GM12878 (cell line): ENCODE results near the gene FBXL22. TPM values are rescaled to one million over a fixed set of nuclear protein-coding genes. Genes with fewer than 3 reads are reported as not detected.

Experiments
- ATAC-seq: fragments of 200-7000 bp; cut with Tn5 transposase; 3 replicates; pipeline ENCODE4 v1.9.1; 2020; ENCODE audit warnings: mild to moderate bottlenecking, moderate library complexity
- BruUV-seq: library from RNA; stranded (reverse); fragments of 400-500 nt; replicated peaks from 2 replicates; lab custom pipeline; 2021; lab: Mats Ljungman, UMichigan
- CTCF ChIA-PET: fragments of 300-600 bp; sonication (Branson Sonifier 250); formaldehyde crosslinking; extraction: SDS; loops from one replicate; lab custom pipeline; 2021; ENCODE audit warnings: inconsistent platforms; lab: Yijun Ruan, JAX
- POLR2A ChIA-PET: fragments of 350-600 bp; formaldehyde crosslinking; extraction: SDS; loops from one replicate; lab custom pipeline; 2021; ENCODE audit warnings: inconsistent platforms; lab: Charles Lee
- RAD21 ChIA-PET: fragments of 300-600 bp; sonication (Branson Sonifier 250); formaldehyde crosslinking; loops from one replicate; lab custom pipeline; 2023; ENCODE audit warnings: antibody characterized with exemption; ENCODE audit not compliant: unreplicated experiment; lab: Charles Lee
- SMC1A ChIA-PET: fragments of 300-600 bp; sonication (Branson Sonifier 250); formaldehyde crosslinking; loops from one replicate; lab custom pipeline; 2023; ENCODE audit not compliant: unreplicated experiment, uncharacterized antibody; lab: Charles Lee
- DNase-seq: peaks from one replicate; pipeline ENCODE4 v3.0.0-alpha.2; 2011; ENCODE audit warnings: low read depth, low spot score
- FAIRE-seq: peaks from 3 replicates; lab custom pipeline; 2011; peaks lifted over from hg19 to GRCh38; lab: Jason Lieb, UNC
- H2AFZ ChIP-seq: 2 replicates; pipeline ENCODE4 v1.6.0; 2011; ENCODE audit warnings: low read depth, low read length, control low read depth; ENCODE audit not compliant: control insufficient read depth
- H3K27ac ChIP-seq: 2 replicates; pipeline ENCODE4 v1.5.1; 2011; ENCODE audit warnings: control low read depth; ENCODE audit not compliant: control insufficient read depth, insufficient read depth
- H3K27me3 ChIP-seq, 2 experiments: replicated peaks in 1 of 2; 2 replicates each; pipeline versions ENCODE4 v1.6.0 to v1.6.1; 2011; ENCODE audit warnings: low read length in 1 of 2; ENCODE audit not compliant: control insufficient read depth in 2 of 2, insufficient read depth in 2 of 2
- H3K36me3 ChIP-seq, 2 experiments: 2 replicates each; pipeline ENCODE4 v1.5.1; 2011; ENCODE audit warnings: low read length in 1 of 2; ENCODE audit not compliant: control insufficient read depth in 2 of 2, insufficient read depth in 2 of 2
- H3K4me1 ChIP-seq: 2 replicates; pipeline ENCODE4 v1.6.1; 2011; ENCODE audit warnings: mild to moderate bottlenecking, low read length, moderate library complexity, mixed read lengths; ENCODE audit not compliant: control insufficient read depth, insufficient read depth
- H3K4me2 ChIP-seq: 2 replicates; pipeline ENCODE4 v1.6.0; 2011; ENCODE audit warnings: control low read depth; ENCODE audit not compliant: control insufficient read depth, insufficient read depth
- H3K4me3 ChIP-seq: fragments of 200-600 bp; sonication (generic); 2 replicates; pipeline ENCODE4 v1.5.1; 2016
- H3K79me2 ChIP-seq: 2 replicates; pipeline ENCODE4 v1.6.0; 2011; ENCODE audit warnings: low read length; ENCODE audit not compliant: control insufficient read depth, insufficient read depth
- H3K9ac ChIP-seq: 2 replicates; pipeline ENCODE4 v1.8.0; 2011; ENCODE audit warnings: low read length, control low read depth, mixed read lengths; ENCODE audit not compliant: control insufficient read depth, insufficient read depth
- H3K9me3 ChIP-seq: replicated peaks from 3 replicates; pipeline ENCODE4 v1.5.1; 2011; ENCODE audit warnings: mild to moderate bottlenecking, low read length; ENCODE audit not compliant: control insufficient read depth, insufficient read depth
- H4K20me1 ChIP-seq: 2 replicates; pipeline ENCODE4 v1.6.0; 2011; ENCODE audit not compliant: control insufficient read depth, insufficient read depth
- ASH2L ChIP-seq: fragments of 300-600, 200-600 bp; sonication (generic); IDR thresholded peaks from 2 replicates; pipeline ENCODE4 v1.6.1; 2017; ENCODE audit warnings: low read depth, mild to moderate bottlenecking, borderline replicate concordance
- EP300 ChIP-seq, 2 experiments: fragments of 150-350 bp in 1 of 2; IDR thresholded peaks; 2 replicates each; pipeline ENCODE4 v1.6.1; 2011 to 2012; ENCODE audit warnings: low read depth in 2 of 2, low read length in 2 of 2, borderline replicate concordance in 1 of 2, improper control_type of control experiment in 1 of 2, inconsistent platforms in 1 of 2; ENCODE audit not compliant: control insufficient read depth in 1 of 2
- MEF2B ChIP-seq: fragments of 450-650 bp; IDR thresholded peaks from 2 replicates; pipeline ENCODE4 v1.6.1; 2018; ENCODE audit warnings: mild to moderate bottlenecking, moderate library complexity; ENCODE audit not compliant: partially characterized antibody, poor library complexity, severe bottlenecking
- MYC ChIP-seq: IDR thresholded peaks from 2 replicates; pipeline ENCODE4 v1.6.1; 2011; ENCODE audit warnings: mild to moderate bottlenecking, low read length, moderate library complexity, inconsistent platforms; ENCODE audit not compliant: insufficient read depth, insufficient replicate concordance, insufficient read length, severe bottlenecking
- NRF1 ChIP-seq: conservative IDR thresholded peaks from 2 replicates; pipeline ENCODE4 v1.6.1; 2011; ENCODE audit warnings: mild to moderate bottlenecking, low read depth, low read length, improper control_type of control experiment
- RBBP5 ChIP-seq: fragments of 200-600 bp; sonication (generic); conservative IDR thresholded peaks from 2 replicates; pipeline ENCODE4 v1.6.1; 2016
- SIN3A ChIP-seq: IDR thresholded peaks from 2 replicates; pipeline ENCODE4 v1.6.1; 2012; ENCODE audit warnings: low read depth, low read length, improper control_type of control experiment
- SMAD5 ChIP-seq: IDR thresholded peaks from 2 replicates; pipeline ENCODE4 v1.6.1; 2016; ENCODE audit warnings: antibody characterized with exemption, low read depth
- SUZ12 ChIP-seq: fragments of 200-600 bp; sonication (generic); IDR thresholded peaks from one replicate; pipeline ENCODE4 v1.6.1; 2018; ENCODE audit warnings: antibody characterized with exemption, mild to moderate bottlenecking; ENCODE audit not compliant: unreplicated experiment
- ZSCAN29 ChIP-seq: fragments of 450-650 bp; IDR thresholded peaks from 2 replicates; pipeline ENCODE4 v1.6.1; 2017; ENCODE audit warnings: mild to moderate bottlenecking, moderate library complexity
- WGBS: methylation state at CpG from one replicate; pipeline ENCODE4 v1.1.6; 2016; ENCODE audit warnings: low lambda C conversion rate; ENCODE audit not compliant: insufficient replicate concordance, insufficient coverage; ENCODE audit errors: missing lambda C conversion rate; 5-methylcytosine and 5-hydroxymethylcytosine counted together
- in situ Hi-C: fragments of 300-500 bp; cut with MboI; formaldehyde crosslinking; loops from 9 replicates; pipeline ENCODE4 v1.14.3; 2018; ENCODE audit warnings: mixed read lengths
- intact Hi-C: fragments of 100-400 bp; cut with micrococcal nuclease; formaldehyde crosslinking; loops from one replicate; pipeline ENCODE4 v1.14.2; 2022; ENCODE audit not compliant: unreplicated experiment
- polyA plus RNA-seq, 11 experiments: library from polyadenylated mRNA; depleted of rRNA in 4 of 11; unstranded in 6 of 11; stranded (reverse) in 5 of 11; fragments of >200 nt; fragmentation: Nextera tagmentation in 4 of 11; fragmentation: Illumina TruSeq in 1 of 11; extraction: Ambion mirVana in 4 of 11; extraction: Trizol in 1 of 11; gene quantifications; 1 replicate in 1 of 11; 2 replicates in 10 of 11; pipeline versions ENCODE4 v1.2.1 to v1.2.3, GENCODE V29; 2011 to 2016; ENCODE audit warnings: inconsistent platforms in 2 of 11, missing spikeins in 2 of 11, low read depth in 1 of 11
- total RNA-seq, 4 experiments: library from RNA; depleted of rRNA in 3 of 4; stranded (reverse); fragments of >200 nt in 3 of 4; fragmentation: Illumina TruSeq in 1 of 4; extraction: Trizol in 1 of 4; gene quantifications; 2 replicates each; pipeline versions ENCODE4 v1.2.1 to v1.2.3, GENCODE V29; 2013 to 2021
- TF ChIP-seq, protein P1 (sequence below): fragments of 450-650 bp; IDR thresholded peaks from 2 replicates; pipeline ENCODE4 v1.6.1; 2017; ENCODE audit warnings: mild to moderate bottlenecking, moderate library complexity
- TF ChIP-seq, protein P2 (sequence below), 3 experiments: IDR thresholded peaks in 2 of 3; conservative IDR thresholded peaks in 1 of 3; 2 replicates each; pipeline ENCODE4 v1.5.1; 2011; ENCODE audit warnings: low read depth in 3 of 3, low read length in 3 of 3, mild to moderate bottlenecking in 3 of 3, control low read depth in 2 of 3, moderate library complexity in 2 of 3, inconsistent platforms in 1 of 3, mixed read lengths in 1 of 3; ENCODE audit not compliant: control insufficient read depth in 2 of 3, insufficient read depth in 1 of 3; ENCODE audit errors: extremely low read depth in 1 of 3

The FBXL22 gene
- total and polyA plus RNA-seq, 10 of the 15 experiments (the other 5 are each of a cell fraction or from before 2014, with no cell fraction given) = 0.05 to 2.6 (median 0.52) TPM

DNA sequence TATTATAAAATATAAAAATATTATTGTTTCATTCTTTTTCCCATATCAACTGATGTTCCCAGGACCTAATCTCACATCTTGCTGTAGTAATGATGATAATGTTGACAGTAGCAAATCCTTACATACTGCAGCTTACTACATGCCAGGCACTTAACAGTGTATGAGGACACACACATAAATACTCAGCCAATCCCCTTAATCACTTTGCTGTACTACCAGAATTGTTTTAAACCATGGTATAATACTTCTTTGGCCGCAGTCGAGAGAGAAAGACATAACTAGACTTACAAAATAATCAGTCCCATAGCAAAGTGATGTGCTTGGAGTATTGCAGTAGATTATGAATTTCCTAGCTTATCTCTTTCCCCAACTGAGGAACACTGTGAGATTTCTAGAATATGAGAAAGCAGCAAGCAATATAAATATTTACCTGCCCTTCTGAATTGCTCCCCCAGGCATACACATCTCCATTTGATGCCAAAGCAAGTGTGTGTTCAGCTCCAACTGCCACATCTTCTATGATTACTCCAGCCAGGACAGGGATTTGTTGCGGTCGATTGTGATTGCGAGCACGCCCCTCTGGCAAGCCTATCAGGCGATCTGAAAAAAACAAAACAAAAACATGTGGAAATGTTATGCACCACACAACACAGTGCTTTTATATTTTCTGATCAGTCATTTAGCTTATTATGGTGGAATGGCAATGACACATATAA is 33.0 kb downstream of the FBXL22 start:
- DNase-seq = no peak
- H3K79me2 ChIP-seq = no peaks in the 10 kb centered on the region
- no peak overlapping the region for H3K4me3 ChIP-seq
- peaks cover 7 to 27% of the 10 kb centered on the region in 2 experiments for H3K36me3 ChIP-seq
- TF ChIP-seq SUZ12 (no peak), MEF2B (no peak), ZSCAN29 (no peak), MYC (no peak), RBBP5 (no peak), NRF1 (no peak), SIN3A (no peak), ASH2L (no peak), SMAD5 (no peak), EP300 (IDR thresholded peaks at IDR 0.05; ENCODE audit: borderline replicate concordance in 1 of 2, control insufficient read depth in 1 of 2, low read depth in 2 of 2, low read length in 2 of 2) (no peak)
- TF ChIP-seq, protein P1, sequence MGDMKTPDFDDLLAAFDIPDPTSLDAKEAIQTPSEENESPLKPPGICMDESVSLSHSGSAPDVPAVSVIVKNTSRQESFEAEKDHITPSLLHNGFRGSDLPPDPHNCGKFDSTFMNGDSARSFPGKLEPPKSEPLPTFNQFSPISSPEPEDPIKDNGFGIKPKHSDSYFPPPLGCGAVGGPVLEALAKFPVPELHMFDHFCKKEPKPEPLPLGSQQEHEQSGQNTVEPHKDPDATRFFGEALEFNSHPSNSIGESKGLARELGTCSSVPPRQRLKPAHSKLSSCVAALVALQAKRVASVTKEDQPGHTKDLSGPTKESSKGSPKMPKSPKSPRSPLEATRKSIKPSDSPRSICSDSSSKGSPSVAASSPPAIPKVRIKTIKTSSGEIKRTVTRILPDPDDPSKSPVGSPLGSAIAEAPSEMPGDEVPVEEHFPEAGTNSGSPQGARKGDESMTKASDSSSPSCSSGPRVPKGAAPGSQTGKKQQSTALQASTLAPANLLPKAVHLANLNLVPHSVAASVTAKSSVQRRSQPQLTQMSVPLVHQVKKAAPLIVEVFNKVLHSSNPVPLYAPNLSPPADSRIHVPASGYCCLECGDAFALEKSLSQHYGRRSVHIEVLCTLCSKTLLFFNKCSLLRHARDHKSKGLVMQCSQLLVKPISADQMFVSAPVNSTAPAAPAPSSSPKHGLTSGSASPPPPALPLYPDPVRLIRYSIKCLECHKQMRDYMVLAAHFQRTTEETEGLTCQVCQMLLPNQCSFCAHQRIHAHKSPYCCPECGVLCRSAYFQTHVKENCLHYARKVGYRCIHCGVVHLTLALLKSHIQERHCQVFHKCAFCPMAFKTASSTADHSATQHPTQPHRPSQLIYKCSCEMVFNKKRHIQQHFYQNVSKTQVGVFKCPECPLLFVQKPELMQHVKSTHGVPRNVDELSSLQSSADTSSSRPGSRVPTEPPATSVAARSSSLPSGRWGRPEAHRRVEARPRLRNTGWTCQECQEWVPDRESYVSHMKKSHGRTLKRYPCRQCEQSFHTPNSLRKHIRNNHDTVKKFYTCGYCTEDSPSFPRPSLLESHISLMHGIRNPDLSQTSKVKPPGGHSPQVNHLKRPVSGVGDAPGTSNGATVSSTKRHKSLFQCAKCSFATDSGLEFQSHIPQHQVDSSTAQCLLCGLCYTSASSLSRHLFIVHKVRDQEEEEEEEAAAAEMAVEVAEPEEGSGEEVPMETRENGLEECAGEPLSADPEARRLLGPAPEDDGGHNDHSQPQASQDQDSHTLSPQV = no peak
- TF ChIP-seq, protein P2, sequence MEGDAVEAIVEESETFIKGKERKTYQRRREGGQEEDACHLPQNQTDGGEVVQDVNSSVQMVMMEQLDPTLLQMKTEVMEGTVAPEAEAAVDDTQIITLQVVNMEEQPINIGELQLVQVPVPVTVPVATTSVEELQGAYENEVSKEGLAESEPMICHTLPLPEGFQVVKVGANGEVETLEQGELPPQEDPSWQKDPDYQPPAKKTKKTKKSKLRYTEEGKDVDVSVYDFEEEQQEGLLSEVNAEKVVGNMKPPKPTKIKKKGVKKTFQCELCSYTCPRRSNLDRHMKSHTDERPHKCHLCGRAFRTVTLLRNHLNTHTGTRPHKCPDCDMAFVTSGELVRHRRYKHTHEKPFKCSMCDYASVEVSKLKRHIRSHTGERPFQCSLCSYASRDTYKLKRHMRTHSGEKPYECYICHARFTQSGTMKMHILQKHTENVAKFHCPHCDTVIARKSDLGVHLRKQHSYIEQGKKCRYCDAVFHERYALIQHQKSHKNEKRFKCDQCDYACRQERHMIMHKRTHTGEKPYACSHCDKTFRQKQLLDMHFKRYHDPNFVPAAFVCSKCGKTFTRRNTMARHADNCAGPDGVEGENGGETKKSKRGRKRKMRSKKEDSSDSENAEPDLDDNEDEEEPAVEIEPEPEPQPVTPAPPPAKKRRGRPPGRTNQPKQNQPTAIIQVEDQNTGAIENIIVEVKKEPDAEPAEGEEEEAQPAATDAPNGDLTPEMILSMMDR (IDR thresholded peaks at IDR 0.05 in 2 of 3, conservative IDR thresholded peaks at IDR 0.05 in 1 of 3; ENCODE audit: control insufficient read depth in 2 of 3, extremely low read depth in 1 of 3, insufficient read depth in 1 of 3, low read depth in 3 of 3, low read length in 3 of 3) = no peak
- TF ChIP-seq, all 136 proteins: peak for 0
- Histone ChIP-seq H3K27me3 (no peaks in the 10 kb centered on the region), H3K9ac (no peak overlapping the region), H3K27ac (no peak overlapping the region), H2AFZ (no peak overlapping the region), H3K9me3 (no peaks in the 10 kb centered on the region), H3K4me1 (peaks cover 18% of the 10 kb centered on the region), H3K4me2 (no peak overlapping the region), H4K20me1 (no peaks in the 10 kb centered on the region)
- RAD21 ChIA-PET = interaction anchor here (0.5 to 2.0 kb wide), 5 partner anchors 15 to 461 kb away, joined by 3 to 5 read pairs (median 4); no protein-coding TSS in a partner anchor
- ATAC-seq (no peak), FAIRE-seq (no peak)
- WGBS = 98% methylated on average over 7 of the region's 7 CpGs
- SMC1A ChIA-PET = interaction anchor here (1.4 to 5.0 kb wide), 2 partner anchors 10 to 20 kb away, joined by 6 to 43 read pairs; no protein-coding TSS in a partner anchor
- in situ Hi-C loops (no loop called here), intact Hi-C loops (no loop called here)
- POLR2A ChIA-PET = no interaction called here
- CTCF ChIA-PET = interaction anchor here (2.0 to 5.0 kb wide), 2 partner anchors 11 to 20 kb away, joined by 7 to 29 read pairs; no protein-coding TSS in a partner anchor
- no TSS peak for BruUV-seq
